Activated CD4-positive, CD25-positive, alpha-beta regulatory T cell treated with anti-CD3 and anti-CD28 coated beads, Interleukin-2, amount 50 U/mL, for 72 hours (primary cell): ENCODE data around the gene C19orf12.

ENCODE experiments used
- DNase-seq: peaks from one replicate; pipeline ENCODE4 v3.0.0; 2021

C19orf12 gene

DNA sequence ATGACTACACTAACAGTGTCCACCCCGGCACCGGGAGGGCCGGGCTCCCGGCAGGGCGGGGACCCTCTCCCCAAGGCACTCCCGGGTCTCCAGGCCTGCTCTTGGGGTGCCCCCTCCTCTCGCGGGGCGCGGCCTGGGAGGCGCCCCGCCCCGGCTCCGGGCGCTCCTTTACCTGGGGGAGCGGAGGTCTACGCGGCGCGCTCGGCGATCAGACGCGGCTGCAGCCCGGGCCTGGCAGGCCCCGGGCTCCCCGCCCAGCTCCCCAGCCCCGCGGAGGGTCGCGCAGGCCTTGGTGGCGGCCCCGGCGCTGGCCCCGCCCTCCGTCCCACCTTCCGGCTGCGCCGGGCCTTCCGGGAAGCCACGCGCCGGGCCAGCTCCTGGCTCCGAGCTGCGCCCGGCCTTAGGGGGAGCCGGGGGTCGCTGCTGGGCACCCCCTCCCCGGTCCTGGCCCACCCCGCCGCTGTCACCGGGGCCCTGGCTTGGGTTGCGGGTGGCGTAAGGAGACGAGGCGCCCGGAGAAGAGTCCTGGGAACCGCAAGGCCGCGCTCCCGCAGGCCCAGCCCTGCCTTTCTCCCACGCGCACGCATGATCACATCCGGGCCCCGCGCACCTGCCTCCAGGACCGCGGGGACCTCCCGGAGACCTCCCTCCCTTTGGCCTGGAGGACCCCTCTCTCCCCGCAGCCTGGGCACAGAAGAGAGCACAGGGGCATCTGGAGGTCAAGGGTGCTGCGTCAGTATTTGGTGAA, at the start of gene C19orf12:
C19orf12 (minus strand) TSS at position 309 of the 748 bp plus-strand sequence. CDS start 6,848 bp downstream, outside the sequence.
- DNase-seq = peak; percentile 75

DNA sequence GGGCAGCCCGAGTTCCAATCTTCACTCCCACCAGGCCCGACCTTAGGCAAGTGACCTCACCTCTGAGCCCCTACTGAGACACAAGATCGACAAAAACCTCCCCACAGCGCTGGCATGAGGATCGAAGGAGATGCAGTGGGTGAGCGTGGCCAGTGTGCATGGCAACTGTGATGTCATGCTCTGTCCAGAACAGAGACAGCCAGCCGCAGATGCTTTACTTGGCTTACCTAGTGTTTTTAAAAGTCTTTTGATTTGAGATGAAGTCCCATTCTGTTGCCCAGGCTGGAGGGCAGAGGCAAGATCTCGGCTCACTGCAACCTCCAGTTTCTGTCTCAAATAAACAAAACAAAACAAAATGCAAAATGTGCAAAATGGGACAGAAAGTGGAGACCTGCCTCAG, 49.3 kb upstream of the C19orf12 start:
- DNase-seq = no peak

DNA sequence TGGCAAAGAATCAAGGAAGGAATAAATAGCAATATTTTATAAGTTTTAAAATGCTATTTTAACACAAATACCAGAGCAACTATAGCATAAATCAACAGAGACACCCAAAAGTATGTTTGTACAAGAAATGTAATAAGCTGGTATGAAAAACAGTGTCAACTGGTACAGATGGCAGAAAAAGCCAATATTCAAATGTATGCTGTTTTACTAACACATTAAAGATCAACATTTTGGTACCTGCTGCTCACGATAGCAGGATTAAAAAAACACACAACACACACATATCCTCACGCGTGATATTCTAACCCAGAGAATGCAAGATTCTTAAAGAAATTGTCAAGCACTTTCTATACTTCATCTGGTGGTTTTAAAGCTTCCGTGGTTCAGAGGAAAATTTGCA, 48.1 kb upstream of the C19orf12 start:
- no peak for DNase-seq

DNA sequence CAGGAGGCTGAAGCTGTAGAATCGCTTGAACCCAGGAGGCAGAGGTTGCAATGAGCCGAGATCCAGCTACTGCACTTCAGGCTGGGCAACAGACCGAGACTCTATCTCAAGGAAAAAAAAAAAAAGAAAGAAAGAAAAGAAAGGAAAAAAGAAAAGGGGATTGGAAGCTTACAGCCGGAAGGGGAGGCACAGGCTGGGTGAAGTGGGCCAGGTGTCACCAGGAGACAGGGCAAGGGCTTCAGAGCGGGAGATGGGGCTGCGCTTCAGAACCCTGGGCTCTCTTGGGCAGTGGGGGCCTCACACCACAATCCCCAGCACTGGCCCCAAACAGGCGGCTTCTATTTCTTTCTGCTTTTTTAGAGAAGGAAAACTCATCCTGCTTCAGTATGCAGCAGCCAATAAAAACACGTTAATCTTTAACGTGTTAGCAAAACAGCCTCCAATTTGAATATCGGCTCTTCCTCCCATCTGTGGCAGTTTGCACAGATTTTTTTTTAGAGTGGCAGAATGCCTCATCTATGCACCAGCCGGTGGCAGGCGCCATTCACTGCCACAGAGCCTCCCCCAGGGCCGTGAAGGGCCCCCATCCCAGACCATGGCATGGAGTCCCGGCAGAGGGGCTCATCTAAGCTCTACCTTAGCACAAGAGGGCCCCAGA, 46.6 kb upstream of the C19orf12 start:
- no peak for DNase-seq

DNA sequence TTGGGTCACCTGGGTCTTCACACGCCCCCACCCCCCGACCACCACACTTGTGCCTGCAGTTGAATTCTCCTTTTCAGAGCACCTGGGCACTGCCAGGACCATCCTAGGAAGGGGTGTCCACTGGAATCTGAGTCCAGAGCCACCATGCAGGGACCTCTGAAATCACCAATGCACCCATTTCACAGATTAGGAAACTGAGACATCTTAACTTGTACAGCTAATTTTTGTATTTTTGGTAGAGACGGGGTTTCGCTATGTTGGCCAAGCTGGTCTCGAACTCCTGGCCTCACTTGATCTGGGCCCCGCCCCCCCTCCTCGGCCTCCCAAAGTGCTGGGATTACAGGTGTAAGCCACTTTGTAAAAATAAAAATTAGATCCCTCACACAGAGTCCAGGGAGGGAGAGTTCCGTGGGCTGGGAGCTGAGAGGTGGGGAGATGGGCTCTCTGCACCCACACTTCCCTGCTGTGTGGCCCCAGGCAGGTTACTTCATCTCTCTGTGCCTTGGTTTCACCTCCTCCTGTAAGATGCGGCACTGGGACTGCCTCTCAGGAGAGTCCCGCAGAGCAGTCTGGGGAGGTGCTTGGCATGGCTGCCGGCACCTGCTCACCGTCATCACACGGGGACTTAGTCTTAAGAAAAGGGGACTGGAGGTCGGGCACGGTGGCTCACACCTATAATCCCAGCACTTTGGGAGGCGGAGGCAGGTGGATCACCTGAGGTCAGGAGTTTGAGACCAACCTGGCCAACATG, 45.9 kb upstream of the C19orf12 start:
- no peak for DNase-seq

DNA sequence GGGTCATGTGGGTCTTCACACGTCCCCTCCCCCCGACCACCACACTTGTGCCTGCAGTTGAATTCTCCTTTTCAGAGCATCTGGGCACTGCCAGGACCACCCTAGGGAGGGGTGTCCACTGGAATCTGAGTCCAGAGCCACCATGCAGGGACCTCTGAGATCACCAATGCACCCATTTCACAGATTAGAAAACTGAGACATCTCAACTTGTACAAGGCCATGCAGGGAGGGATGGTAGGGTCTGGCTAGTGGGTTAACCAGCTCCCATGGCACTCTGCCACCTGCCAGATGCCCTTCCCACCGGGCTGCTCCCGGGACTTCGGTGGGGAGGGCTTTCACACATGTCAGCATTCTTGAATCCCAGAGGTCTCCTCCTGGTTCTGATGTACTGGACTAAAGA, 44.3 kb upstream of the C19orf12 start:
- no peak for DNase-seq

DNA sequence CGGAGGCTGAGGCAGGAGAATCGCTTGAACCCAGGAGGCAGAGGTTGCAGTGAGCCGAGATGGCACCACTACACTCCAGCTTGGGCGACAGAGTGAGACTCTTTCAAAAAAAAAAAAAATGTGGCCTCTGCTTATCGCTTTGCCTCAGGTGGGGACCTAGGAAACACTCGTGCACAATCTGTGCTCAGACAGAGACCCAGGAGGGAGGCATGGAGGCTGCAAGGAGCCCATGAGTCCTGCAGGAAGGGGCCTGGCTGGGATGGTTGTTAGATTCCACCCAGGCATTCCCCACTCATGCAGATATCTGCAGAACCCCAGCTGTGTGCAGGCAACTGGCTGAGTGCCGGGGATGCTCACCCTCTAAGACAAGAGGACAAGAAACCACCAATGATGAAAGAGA, 43.8 kb upstream of the C19orf12 start:
- no peak for DNase-seq

DNA sequence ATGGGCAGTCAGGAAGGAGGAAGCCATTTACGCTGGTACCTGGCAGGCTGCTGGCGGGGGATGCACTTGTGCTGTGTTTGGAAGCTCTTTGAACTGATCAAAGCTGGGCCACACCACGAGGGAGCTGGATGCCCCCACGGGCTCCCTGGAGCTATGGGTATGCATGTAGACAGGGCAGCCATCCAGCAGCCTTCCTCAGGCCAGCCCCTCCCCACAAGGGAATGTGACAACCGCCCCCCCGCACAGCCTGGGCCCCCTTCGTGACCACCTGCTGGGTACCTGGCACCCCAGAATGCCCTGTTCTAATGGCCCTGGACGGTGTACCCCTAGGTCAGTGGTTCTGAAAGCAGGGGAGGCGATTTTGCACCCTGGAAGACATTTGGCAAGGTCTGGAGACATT, 42.5 kb upstream of the C19orf12 start:
- no peak for DNase-seq

DNA sequence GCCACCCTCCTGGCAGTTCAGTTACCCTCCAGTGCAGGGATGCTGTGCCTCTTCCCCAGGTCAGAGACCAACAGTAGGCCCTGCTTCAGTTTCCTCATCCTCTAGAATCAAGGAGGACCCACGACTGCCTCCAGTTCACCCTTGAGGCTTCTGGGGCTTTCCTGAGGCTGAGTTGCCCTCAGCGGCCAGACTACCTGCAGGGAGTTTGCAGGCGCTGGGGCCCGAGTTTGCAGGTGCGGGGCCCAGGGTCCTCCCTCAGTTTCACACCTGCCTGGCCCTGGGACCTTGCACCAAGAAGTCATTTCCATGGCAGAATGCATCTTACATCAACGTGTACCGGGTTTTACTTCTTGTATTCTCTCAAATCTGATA, 38.9 kb upstream of the C19orf12 start:
- no peak for DNase-seq

DNA sequence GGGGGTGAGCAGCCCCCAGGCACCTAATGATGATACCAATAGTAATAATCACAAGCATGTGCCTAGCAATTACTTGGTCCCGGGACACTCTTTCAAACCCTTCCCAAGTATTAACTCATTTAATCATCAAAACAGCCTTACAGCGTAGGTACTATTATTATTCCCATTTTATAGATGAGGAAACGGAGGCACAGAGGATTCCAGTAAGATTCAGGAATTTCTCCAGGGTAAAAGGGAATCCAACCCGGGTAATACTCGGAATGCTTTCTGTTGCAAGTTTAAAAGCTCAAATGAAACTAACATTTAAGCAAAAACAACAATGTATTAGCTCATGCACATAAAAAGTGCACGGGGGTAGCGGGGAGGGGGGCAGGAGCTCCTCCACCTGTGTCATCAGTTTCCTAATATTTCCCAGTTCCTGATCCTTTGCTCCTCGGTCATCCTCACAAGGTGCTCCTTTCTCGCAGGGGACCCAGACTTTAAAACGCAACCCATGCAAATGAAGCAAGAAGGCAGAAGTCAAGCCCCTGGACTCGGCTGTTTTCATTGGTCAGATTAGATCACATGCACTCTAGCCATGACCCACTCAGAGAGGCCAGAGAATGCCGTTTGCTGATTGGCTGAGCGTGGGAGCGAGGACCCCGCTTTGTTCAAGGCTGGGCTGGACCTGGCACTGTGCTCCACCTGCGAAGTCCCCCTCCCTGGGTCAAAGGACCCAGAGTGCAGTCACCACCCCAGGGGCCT, 38.3 kb upstream of the C19orf12 start:
- DNase-seq = no peak

DNA sequence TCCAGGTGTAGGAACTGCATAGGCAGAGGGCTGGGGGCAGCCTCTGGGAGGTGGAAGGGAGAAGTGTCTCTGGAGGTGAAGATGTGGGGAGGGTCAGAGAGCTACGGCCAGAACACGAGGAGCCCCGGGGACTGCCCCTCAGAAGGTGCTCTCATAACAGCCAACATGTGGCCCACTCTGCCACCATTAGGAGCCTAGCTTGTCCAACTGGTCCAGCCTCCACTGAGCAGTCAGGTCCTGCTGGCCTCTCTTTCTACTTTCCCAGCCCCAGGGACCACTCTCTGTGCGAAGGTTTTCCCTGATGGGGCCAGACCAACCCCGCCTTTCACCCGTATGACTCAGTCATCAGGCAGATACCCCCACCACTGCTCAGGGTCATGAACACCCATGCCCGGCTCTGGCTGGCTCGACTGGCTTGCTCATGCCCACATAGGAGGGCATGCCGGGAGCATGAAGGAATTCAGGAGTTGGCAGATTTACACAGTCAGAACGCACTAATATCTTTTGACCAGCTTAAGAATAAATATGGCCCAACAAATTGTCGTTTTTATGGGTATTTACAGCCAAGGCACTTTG, 37.5 kb upstream of the C19orf12 start:
- DNase-seq = no peak

DNA sequence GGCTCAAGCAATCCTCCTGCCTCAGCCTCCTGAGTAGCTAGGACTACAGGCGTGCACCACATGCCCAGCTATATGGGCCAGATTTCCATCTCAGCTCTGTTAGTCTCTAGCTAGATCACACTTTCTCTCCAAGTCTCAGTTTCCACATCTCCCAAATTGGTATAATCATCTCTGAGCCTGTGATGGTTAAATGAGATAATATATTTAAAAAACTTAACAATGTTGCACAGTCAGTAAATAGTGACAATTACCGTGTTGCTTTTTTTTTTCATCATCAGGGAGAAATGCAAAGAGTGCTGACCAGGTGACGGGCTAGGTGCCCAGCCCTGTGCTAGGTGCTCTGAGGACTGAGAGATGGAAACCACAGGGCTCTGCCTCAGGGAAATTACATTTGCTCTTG, 36.9 kb upstream of the C19orf12 start:
- DNase-seq = no peak

DNA sequence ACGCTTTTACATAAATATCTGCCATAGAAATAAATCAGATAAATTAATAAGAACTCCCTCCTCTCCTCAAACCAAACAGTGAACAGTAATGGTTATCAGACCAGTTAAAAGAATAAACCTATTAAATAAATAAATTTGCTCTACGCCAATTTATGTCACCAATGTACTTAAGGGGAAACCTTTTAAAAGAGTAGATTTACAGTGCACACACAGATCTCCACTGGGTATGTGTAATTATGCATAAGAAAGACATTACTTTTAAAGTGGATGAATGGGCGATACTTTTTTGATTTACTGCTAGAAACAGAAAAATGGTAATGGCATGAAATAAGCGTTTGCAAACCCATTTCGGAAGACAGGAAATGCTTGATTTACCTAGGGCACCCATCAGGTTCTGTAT, 34.9 kb upstream of the C19orf12 start:
- DNase-seq = no peak

DNA sequence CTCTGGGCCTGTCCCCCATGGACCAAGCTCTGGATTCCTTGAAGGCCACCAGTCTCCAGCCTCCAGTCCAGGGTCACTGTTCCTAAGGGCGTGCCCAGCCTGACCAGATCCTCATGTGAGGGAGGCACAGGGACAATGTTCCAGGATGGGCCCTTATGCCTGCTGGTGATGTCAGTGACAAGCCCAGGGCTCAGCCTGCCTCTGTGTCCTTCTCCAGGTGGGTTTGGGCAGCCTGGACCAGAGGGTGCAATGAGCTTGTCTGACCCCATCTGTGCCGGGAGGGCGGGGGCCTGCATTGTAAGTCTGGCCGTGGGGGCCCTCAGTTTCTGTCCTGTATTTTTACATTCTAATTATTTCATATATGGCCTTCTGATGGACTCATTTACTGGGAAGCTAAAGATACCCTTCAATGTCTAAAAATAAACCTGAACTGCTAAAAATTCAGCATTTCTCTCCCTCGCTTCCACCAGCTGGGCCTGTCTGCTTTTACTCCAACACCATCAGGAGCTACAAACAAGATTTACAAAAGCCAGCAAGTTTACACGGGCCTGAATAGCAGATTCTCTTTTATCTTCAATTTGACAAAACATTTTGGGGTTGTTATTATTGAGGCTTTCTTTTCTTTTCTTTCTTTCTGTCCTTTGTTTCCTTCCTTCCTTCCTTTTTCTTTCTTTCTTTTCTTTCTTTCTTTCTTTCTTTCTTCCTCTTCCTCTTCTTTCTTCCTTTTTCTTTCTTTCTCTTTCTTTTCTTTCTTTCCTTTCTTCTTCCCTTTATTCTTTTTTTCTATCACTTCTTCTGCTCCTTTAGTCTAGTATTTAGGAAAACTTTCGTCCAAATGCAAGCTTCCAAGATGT, 34.2 kb upstream of the C19orf12 start:
- no peak for DNase-seq

DNA sequence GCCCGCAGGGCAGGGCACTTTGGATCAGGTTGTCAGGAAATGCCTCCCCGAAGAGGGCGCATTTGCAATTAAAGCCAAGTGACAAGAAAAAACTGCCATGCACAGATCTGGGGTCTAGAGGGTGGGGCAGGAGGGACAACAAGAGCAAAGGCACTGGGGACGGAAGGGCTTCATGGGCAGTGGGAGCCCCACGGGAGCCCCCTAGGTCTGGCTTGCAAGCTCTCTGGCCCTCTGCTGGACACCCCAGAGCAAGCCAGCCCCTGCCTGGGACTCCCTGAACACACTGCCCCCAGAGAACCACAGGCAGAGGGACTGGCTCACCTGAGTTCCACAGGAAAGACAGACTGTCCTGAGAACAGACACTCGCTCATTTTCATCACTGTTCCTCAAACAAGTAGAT, 30.2 kb upstream of the C19orf12 start:
- no peak for DNase-seq

DNA sequence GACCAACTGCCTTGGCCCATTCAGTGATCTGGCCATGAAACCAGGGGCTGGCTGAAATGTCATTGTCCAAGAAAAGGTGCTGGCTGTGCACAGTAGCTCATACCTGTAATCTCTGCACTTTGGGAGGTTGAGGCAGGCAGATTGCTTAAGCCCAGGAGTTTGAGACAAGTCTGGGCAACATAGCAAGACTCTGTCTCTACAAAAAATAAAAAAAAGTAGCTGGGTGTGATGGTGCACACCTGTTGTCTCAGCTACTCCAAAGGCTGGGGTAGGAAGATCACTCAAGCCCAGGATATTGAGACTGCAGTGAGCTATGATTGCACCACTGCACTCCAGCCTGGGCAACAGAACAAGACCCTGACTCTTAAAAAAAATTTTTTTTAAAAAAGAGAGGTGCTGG, 28.6 kb upstream of the C19orf12 start:
- no peak for DNase-seq

DNA sequence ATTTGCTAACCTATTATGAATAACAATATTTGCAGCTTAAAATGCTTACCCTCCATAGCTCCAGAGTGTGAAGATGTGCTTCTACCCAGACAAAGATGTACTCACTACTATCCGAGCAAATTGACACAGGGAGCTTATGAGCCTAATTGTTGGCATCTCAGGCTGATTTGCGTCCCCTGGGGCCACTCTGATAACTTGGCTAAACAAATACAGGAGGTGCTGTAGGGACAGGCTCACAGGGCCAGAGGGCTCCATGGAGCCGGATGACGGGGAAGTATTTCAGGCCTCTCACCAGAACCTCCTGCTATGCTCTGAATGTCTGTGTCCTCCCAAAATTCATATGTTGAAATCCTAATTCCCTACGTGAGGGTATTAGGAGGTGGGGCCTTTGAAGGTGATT, 26.7 kb upstream of the C19orf12 start:
- DNase-seq = no peak

DNA sequence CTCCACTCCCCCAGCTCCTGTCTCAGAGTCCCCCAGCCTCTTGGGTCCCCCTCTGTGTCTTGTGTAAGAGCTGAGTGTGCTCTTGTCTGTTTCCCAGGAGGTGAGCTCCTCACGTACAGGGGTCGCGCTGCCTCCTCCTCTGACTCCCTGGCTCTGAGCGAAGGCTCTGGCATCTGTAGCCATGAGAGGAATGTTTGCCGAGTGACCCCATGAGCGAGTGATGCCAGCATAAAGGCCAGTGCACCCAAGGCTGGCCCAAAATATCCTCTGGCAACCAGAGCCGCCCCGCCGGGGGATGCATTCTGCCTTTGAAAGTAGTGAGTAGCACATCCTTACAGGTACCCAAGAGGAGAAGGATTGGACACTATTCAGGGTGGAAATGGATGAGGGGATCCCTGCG, 26.2 kb upstream of the C19orf12 start:
- DNase-seq = no peak

DNA sequence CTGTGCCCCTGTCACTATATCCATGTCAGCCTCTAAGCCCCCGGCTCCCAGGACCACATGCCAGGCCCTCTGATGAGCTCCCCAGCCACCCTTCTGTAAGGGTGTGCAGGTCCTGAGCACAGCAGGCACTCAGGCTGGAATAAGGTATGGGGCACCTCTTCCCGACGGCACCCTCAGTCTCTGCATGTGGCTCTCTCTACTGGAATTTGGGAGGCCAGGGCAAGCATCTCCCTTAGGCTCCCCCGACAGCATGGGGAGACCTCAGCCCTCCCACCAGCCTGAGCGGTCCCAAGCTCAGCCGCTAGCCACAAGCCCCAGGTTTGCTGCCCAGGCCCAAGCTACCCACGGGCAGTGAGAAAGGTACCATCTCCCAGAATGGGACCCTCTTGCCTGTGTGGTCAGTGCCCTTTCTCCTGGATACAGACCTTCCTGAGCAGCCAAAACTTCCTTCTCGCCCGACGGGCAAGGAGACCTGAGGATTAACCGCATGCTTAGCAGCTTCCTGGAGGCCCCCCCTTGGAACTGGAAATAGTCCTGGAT, 22.5 kb upstream of the C19orf12 start:
- DNase-seq = no peak

DNA sequence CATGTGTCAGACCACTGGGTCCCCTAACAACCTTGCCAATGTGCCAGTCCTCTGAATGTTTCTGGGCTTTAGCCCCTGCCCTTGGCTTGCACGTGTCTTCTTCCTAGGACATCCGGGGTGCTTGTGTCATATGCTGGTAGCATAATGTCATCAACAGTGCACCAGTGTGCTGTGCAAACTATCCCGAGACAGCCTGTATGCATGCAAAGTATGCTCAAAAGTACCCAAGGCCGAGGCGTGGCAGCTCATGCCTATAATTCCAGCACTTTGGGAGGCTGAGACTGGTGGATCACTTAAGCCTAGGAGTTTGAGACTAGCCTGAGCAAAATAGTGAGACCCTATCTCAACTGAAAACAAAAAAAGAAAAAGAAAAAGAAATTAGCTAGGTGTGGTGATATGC, 20.8 kb upstream of the C19orf12 start:
- no peak for DNase-seq

DNA sequence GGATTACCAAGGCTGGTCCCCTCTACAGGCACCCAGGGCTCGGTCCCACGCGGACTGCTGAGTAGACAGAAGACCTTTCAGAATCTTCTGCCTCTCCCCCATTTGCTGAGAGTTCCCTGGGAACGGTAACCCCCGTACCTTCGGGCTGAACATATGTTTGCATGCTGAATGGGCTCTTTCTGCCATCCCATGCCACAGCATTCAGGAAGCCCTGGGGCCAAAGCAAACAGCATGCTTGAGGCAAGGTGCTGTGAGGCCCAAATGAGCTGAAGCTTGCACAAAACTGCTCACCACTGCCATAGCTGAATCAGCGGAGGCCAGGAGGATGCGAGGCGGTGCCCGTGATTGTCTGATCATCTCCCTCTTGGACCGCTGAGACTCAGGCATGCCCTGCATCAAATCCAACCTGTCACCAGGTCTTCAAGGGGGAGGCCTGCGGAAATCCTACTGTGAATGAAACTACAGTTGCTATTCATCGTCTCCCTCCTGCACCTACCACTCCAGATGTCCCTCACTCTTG, 16.3 kb upstream of the C19orf12 start:
- no peak for DNase-seq

DNA sequence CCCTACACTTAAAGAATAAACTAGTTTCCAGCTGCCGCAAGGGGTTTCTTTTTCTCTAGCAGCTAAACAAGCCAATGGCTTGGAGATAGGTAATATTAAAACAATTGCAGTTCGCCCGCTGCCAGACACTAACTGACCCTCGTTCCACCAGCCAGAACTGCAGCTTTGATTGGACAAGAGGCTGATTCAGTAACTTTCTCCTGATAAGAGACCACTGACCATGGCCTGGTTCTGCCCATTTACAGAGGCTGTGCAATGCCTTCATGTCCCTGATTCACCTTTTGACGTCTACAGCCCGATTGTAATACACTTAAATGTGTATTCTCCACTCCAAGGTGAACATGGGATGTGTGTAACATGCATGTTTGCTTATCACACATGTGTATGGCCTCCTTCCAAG, 12.8 kb upstream of the C19orf12 start:
- no peak for DNase-seq
